NK-92 (cell line): ENCODE results near the gene SUN2.
A peak's percentile ranks its signal among the peaks of the same experiment; 100 is the strongest.
"Not testable (repeated sequence)": the region's sequence is repeated elsewhere in the genome, so short reads cannot be mapped to it uniquely, and the experiment has no call there.

Experiments
- DNase-seq: peaks from one replicate; lab custom pipeline; 2025; ENCODE audit not compliant: unreplicated experiment; lab: John Stamatoyannopoulos, UW

The SUN2 gene

DNA sequence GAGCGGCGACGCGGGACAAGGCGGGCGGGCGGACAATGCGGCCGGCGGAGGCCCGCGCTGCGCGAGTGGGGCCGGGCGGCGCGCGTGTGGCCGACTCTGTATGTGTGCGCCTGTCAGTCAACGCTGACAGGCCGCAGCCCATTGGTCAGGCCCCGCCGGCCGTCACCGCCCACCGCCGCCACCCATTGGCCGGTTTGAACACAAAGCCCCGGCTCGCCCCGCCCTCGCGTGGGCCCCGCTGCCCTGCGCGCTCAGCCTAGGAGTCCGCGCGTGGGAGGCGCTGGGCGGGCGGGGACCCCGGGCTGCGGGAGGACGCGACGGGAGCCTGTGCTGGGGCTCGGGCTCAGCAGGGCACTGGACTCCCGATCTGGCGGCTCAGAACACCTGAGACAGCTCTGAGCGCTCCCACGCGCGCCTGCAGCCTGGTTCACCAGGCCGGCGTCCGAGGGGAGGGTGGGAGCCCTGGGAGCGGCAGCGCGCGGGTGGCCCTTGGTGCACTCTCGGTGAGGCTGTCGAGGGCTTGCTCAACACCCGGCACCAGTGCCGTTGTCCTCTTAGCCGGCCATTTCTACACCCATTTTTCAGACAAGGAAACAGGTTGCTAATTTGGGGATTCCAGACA is at the start of gene SUN2:
Gene SUN2 (minus strand): TSS at position 88 of the 622 bp plus-strand sequence. CDS start 3,370 bp downstream, outside the sequence.
- DNase-seq: peak; percentile 42

DNA sequence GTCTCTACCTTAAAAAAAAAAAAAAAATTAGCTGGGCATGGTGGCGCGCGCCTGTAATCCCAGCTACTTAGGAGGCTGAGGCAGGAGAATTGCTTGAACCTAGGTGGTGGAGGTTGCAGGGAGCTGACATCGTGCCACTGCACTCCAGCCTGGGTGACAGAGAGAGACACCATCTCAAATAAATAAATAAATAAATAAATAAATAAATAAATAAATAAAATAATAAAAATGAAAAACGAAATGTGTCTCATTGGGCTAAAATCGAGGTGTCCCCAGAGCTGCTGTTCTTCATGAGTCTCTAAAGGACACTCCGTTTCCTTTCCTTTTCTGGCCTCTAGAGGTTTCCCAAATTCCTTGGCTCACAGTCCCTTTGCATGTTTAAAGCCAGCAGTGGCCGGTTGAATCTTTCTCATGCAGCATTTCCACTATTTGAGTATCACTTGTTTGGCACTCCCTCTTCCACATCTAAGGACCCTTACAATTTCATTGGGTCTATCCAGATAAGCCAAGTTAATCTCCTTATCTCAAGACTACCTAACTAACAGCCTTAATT is 49.3 kb upstream of the SUN2 start:
- not testable (repeated sequence) for DNase-seq

DNA sequence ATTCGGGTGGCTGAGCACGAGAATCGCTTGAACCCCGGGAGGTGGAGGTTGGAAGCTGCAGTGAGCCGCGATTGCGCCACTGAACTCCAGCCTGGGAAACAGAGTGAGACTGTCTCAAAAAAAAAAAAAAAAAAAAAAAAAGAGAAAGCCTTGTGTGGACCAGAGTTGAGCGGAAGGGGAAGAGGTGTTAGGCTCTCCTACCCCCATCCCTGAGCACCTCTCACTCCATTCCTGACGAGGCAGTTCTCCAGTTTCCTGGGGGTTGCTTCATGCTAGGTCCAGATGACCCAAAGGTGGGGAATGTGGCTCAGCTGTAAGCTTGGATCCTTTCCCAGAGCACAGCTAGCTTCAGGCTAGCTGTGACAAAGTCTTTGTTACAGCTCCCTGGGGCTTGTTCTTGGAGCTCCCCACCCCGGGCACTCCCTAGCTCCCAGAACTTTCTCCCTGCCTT is 46.9 kb upstream of the SUN2 start:
- no peak for DNase-seq

GRCh38 chr22:38799265-38800002 is 43.6 kb upstream of the SUN2 start:
- DNase-seq: no peak

GRCh38 chr22:38798496-38798895 is 42.7 kb upstream of the SUN2 start:
- no peak for DNase-seq

GRCh38 chr22:38796262-38796957 is 40.6 kb upstream of the SUN2 start:
- DNase-seq: no peak

DNA sequence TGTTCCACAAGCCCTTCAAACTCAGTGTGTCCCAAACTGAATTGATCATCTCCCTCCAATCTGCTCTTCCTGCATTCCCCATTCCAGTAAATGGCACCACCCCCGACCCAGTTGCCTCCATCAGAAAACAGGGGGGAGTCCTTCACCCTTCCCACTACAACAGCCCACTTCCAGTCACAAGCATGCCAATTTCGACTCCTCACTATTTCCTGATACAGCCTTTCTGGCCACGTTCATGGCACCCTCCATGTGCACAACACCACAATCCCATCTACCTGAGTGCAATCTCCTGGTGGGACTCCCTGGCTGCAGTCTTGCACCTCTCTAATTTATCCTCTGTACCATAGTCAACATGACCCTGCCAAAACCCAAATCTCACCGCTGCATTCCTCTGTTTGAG is 39.8 kb upstream of the SUN2 start:
- DNase-seq: no peak

- peak; percentile 41 for DNase-seq
Measured at GRCh38 chr22:38793721-38794466, 38.1 kb upstream of the SUN2 start, which contains the start of gene DNAL4. Gene DNAL4 (minus strand): TSS chr22:38794143. CDS start chr22:38782731, 11,412 bp downstream.

GRCh38 chr22:38793317-38793716 is 37.5 kb upstream of the SUN2 start:
- DNase-seq: no peak

DNA sequence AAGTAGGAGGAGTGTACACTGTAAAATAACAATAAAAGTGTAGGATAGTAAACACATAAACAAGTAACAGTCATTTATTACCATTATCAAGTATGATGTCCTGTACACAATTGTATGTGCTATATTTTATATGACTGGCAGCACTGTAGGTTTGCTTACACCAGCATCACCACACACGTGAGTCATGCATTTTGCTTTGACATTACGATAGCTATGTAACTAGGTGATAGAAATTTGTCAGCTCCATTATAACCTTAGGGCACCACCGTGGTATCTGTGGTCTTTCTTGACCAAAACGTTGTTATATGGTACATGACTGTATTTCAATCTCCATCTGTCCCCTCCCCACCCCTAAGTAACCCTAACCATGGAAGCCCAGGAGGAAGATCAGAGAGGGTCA is 37.0 kb upstream of the SUN2 start:
- DNase-seq: no peak

DNA sequence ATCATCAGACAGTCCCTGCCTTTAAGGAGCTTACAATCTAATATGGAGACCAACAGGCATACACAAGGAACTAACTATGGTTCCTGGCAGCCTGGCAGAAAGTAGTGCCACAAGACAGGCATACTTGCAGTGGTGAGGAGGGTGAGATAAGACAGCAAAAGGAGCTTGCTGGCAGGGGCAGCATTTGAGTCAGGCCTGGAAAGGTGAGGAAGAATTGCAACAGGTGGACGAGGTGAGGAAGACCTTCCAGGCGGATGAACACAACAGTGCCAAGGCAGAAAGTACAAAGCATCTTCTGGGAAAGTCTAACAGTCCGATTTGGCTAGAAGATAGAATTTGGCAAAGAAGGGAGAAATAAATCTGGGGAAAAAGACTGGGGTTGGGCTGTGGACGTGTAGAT is 33.8 kb upstream of the SUN2 start:
- DNase-seq: no peak

DNA sequence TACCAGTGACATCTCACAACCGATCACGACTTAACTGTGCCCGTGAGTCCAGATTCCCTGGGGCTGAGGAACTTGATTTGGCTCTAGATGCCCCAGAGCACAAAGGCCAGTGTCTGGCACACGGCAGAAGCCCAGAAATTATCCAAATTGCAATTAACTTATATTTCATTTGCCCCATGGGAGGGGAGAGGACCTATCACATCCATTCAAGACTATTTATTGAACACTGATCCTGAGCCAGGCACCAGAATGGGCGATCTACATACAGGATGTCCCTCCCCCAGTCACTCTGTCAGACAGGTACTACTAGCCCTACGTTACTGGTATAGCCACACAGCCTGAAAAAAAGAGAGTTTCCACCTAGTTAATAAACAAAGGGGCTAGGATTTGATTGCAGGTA is 33.0 kb upstream of the SUN2 start:
- no peak for DNase-seq

DNA sequence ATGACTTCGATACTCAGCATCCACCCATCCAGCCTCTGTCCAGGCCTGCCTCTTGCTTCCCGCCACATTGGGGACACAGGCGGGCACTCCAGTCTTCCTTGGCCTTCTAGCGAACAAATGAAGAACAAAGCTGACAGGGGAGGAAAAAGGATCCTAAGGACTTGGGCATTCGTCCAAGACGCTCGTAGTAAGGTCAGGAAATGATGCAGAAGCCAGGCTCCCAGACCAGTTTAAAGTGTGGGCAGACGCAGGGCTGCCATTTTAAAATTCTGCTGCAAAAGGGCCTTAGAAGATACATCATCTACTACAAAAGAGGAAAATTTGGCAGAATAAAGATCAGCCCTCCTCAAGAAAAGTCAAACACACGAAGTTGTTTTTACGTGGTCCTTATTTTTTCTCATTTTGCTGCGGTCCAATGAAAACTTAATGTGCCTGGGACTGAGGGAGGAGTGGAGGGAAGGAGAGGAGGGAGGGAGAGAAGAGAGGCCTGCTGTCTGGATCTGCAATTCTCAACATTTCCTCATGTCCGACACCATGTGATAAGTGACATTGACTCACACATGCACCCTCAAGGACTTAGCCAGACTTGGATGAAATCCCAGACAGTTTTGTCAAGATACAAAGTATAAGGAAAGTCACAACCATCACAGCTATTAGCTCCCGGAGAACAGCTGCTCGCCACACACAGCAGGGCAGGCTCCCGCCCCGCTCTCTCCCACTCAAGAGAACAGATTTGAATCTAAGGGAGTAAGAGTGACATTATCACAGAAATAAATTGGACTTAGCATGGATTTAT is 32.4 kb upstream of the SUN2 start:
- no peak for DNase-seq

GRCh38 chr22:38786631-38787030 is 30.8 kb upstream of the SUN2 start:
- no peak for DNase-seq

GRCh38 chr22:38784856-38785255 is 29.1 kb upstream of the SUN2 start:
- no peak for DNase-seq

DNA sequence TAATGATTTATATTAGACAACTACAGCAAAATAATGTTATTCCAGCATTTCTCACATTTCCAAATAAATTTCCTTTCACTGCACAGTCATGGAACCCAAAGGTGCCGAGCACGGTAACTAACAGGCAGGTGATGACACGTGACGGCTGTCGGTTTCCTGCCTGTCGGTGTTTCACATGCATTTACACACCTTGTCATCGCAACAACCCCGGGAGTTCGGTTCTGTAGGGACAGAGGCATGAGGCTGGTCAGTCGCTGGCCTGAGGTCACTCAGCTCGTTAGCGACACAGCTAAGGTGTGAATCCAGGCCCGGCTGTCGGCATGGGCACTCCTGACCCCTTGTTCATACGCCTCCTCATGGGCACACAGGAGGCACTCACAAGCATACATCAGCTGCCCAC is 28.2 kb upstream of the SUN2 start:
- DNase-seq: no peak

DNA sequence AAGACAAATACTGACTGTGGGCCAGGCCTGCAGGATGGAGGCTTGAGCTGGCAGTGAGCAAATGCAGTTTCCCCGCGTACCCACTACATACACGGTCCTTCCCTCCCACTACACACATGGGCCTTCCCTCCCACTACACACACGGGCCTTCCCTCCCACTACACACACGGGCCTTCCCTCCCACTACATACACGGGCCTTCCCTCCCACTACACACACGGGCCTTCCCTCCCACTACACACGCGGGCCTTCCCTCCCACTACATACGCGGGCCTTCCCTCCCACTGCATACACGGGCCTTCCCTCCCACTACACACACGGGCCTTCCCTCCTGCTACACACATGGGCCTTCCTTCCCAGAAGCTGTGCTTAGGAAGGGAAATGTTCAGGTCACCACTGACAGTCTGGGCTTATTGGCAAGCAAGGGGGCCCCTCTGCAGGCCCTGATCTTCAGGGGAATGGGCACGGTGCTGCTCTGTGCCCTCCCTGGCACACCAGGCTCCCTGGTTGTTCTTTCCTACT is 27.4 kb upstream of the SUN2 start:
- no peak for DNase-seq

DNA sequence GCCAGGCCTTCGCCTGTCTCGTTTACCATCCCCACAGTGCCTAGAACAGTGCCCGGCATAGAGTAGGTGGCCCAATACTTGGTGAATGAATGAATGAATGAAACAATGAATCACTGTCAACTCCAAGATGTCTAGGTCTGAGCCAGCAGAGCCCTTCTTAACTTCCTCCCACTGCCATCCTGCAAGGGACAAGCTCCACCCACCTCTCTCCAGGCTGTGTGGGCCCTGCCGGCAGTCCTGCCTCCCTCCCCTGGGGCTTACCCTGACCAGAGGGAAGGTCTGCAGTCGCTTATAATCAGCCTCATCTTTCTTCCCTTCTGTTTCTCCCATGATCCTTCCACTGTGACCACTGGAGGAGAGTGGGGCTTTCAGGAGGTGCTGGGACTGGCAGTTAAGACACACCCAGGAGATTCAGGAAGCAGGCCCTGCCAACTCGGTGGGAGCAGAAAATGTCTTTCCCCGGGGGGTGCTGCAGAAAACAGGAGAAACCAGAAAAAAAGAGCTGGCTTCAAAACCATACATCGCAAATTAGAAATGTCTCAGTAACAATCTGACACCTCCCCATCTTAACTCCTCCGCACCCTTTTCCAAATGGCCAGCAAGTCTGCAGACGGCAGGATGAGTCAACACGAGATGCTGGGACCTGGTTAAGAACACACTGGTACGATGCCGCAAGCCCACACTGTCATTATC is 26.8 kb upstream of the SUN2 start:
- no peak for DNase-seq

DNA sequence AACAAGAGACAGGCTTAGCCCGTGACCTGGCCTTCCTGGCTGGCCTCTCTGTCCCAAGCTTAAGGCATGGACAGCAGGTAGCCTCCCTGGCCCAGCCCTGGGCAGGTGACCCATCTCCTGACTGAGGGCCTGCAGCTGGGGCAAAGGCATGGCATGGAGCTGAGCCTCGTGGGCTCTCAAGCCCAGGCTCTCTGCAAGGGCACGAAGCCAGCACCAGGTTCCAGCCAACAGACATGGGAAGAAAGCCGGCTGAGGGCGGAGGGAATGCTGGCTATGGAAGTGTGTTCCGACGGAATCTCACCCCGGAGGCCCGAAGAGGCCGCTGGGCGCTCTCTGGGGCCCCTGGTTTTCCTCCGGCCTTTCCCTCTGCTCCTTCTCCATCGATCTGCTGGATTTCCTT is 25.2 kb upstream of the SUN2 start:
- DNase-seq: no peak
